HEK293 (cell line): ENCODE results near the gene PRKG1.

Source experiments
- GFI1B ChIP-seq: fragments of 450-650 bp; formaldehyde crosslinking; IDR thresholded peaks from 2 replicates; pipeline ENCODE4 v1.5.1; 2016; ENCODE audit warnings: missing biosample characterization, missing genetic modification characterization
- SP2 ChIP-seq: fragments of 450-650 bp; formaldehyde crosslinking; IDR thresholded peaks from 2 replicates; pipeline ENCODE4 v1.5.1; 2016; ENCODE audit warnings: missing biosample characterization, missing genetic modification characterization
- YY1 ChIP-seq: fragments of 450-650 bp; formaldehyde crosslinking; IDR thresholded peaks from 2 replicates; pipeline ENCODE4 v1.5.1; 2018; ENCODE audit warnings: missing biosample characterization, missing genetic modification characterization
- ZBTB7A ChIP-seq: fragments of 450-650 bp; formaldehyde crosslinking; IDR thresholded peaks from 2 replicates; pipeline ENCODE4 v1.5.1; 2016; ENCODE audit warnings: low read depth, missing biosample characterization, missing genetic modification characterization
- ZNF157 ChIP-seq: fragments of 450-650 bp; formaldehyde crosslinking; IDR thresholded peaks from 2 replicates; pipeline ENCODE4 v1.5.1; 2016; ENCODE audit warnings: missing biosample characterization, missing genetic modification characterization
- ZNF274 ChIP-seq, 2 experiments: fragments of 200-500 bp in 1 of 2; fragments of 450-650 bp in 1 of 2; sonication (Bioruptor generic) in 1 of 2; formaldehyde crosslinking in 1 of 2; IDR thresholded peaks; 2 replicates each; pipeline versions ENCODE4 v1.5.1 to v1.6.1; 2014 to 2016; ENCODE audit warnings: borderline replicate concordance in 1 of 2, inconsistent platforms in 1 of 2, low read length in 1 of 2, missing biosample characterization in 1 of 2, missing genetic modification characterization in 1 of 2
- ZNF324 ChIP-seq: fragments of 450-650 bp; formaldehyde crosslinking; IDR thresholded peaks from 2 replicates; pipeline ENCODE4 v1.5.1; 2016; ENCODE audit warnings: missing biosample characterization, missing genetic modification characterization
- ZNF335 ChIP-seq: fragments of 450-650 bp; formaldehyde crosslinking; conservative IDR thresholded peaks from 2 replicates; pipeline ENCODE4 v1.5.1; 2016; ENCODE audit warnings: missing biosample characterization, missing genetic modification characterization
- ZNF530 ChIP-seq: fragments of 450-650 bp; formaldehyde crosslinking; IDR thresholded peaks from 2 replicates; pipeline ENCODE4 v1.5.1; 2016; ENCODE audit warnings: low read depth, missing biosample characterization, missing genetic modification characterization
- ZSCAN23 ChIP-seq: fragments of 450-650 bp; formaldehyde crosslinking; IDR thresholded peaks from 2 replicates; pipeline ENCODE4 v1.5.1; 2016; ENCODE audit warnings: missing biosample characterization, missing genetic modification characterization
- TF ChIP-seq, protein P1 (sequence below): fragments of 450-650 bp; formaldehyde crosslinking; IDR thresholded peaks from 2 replicates; pipeline ENCODE4 v1.5.1; 2016; ENCODE audit warnings: missing biosample characterization, missing genetic modification characterization
- TF ChIP-seq, protein P2 (sequence below): fragments of 450-650 bp; formaldehyde crosslinking; IDR thresholded peaks from 2 replicates; pipeline ENCODE4 v1.5.1; 2016; ENCODE audit warnings: missing biosample characterization, missing genetic modification characterization

DNA sequence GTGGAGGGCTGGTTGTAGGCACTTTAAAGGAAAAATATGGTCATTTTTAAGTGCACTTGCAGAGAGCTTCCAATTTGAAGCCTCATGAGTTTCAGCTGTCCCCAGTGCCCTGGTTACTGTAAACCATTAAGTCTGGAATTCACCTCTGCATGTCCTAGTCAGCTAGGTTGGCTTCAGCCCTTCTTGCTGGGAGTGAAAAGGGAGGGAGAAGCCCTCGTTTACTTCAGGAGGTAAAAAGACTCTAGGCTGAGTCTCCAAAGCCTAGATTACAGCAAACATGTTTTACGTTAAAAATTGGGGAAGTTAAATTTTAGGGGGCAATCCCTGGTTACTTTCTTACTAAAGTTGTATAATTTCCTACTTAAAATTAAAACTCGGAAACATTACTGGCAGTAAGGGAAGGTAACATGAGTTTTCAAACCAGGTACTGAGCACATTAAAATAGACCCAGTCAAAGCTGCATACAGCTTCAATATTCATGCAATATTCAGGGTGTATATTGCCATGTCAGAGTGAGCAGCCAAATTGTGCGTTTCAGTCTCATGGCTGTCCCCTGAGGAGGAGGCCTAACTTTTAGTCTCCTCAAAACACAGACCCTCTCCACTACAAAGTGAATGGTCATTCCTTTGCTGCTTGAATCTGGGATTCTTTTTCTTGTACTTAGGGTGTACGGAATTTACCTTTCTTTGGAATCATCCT lies 156.7 kb downstream of the PRKG1 start:
- TF ChIP-seq ZBTB7A (tag by site-specific recombination) (no peak), SP2 (tag by site-specific recombination) (no peak), ZNF324 (tag by site-specific recombination) (no peak), ZNF335 (no peak), YY1 (tag by site-specific recombination) (no peak), ZNF530 (tag by site-specific recombination) (no peak), GFI1B (no peak), ZSCAN23 (tag by site-specific recombination) (no peak), ZNF157 (no peak), ZNF274 (IDR thresholded peaks at IDR 0.05; ENCODE audit: low read length) (no peak), ZNF274 (tag by site-specific recombination; IDR thresholded peaks at IDR 0.05; ENCODE audit: borderline replicate concordance) (no peak)
- TF ChIP-seq, protein P1, sequence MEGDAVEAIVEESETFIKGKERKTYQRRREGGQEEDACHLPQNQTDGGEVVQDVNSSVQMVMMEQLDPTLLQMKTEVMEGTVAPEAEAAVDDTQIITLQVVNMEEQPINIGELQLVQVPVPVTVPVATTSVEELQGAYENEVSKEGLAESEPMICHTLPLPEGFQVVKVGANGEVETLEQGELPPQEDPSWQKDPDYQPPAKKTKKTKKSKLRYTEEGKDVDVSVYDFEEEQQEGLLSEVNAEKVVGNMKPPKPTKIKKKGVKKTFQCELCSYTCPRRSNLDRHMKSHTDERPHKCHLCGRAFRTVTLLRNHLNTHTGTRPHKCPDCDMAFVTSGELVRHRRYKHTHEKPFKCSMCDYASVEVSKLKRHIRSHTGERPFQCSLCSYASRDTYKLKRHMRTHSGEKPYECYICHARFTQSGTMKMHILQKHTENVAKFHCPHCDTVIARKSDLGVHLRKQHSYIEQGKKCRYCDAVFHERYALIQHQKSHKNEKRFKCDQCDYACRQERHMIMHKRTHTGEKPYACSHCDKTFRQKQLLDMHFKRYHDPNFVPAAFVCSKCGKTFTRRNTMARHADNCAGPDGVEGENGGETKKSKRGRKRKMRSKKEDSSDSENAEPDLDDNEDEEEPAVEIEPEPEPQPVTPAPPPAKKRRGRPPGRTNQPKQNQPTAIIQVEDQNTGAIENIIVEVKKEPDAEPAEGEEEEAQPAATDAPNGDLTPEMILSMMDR (tag by site-specific recombination): no peak
- TF ChIP-seq, protein P2, sequence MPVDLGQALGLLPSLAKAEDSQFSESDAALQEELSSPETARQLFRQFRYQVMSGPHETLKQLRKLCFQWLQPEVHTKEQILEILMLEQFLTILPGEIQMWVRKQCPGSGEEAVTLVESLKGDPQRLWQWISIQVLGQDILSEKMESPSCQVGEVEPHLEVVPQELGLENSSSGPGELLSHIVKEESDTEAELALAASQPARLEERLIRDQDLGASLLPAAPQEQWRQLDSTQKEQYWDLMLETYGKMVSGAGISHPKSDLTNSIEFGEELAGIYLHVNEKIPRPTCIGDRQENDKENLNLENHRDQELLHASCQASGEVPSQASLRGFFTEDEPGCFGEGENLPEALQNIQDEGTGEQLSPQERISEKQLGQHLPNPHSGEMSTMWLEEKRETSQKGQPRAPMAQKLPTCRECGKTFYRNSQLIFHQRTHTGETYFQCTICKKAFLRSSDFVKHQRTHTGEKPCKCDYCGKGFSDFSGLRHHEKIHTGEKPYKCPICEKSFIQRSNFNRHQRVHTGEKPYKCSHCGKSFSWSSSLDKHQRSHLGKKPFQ (tag by site-specific recombination): no peak
